Left cardiac atrium (tissue), 4 donors: ENCODE measurements around the gene MLH1. TPM values are rescaled to one million over a fixed set of nuclear protein-coding genes. Genes with fewer than 3 reads are reported as not detected.

ENCODE experiments used
- ATAC-seq, 2 donors: fragments of 200-7000 bp; cut with Tn5 transposase; one replicate each; pipeline ENCODE4 v1.9.1; 2020; ENCODE audit warnings: mild to moderate bottlenecking in 2 of 2, moderate library complexity in 2 of 2
- DNase-seq: peaks from one replicate; pipeline ENCODE4 v3.0.0-alpha.2; 2020
- intact Hi-C, 2 donors: fragments of 100-400 bp; cut with DNase I; formaldehyde crosslinking; loops; one replicate each; pipeline versions ENCODE4 v1.14.1 to v1.15.1; 2022 to 2023
- total RNA-seq, 2 donors: library from RNA; stranded (reverse); fragmentation: NEBNext Ultra II Directional; extraction: Animal tissue kit (Norgen Biotek cat#: 25700); gene quantifications; one replicate each; pipeline ENCODE4 v1.2.1, GENCODE V29; 2021
- donor health status: DM: no; HTN: yes; CAD: no.
- donor health status: DM: no; HTN: yes; CAD: no; lungs with severe emphysema.
- donor health status: DM: yes; HTN: yes; CAD: no.
- donor health status: Dilated cardiomyopathy.

MLH1 gene
- total RNA-seq, 2 donors from 2014 or later = 31.6 to 31.9 TPM

DNA sequence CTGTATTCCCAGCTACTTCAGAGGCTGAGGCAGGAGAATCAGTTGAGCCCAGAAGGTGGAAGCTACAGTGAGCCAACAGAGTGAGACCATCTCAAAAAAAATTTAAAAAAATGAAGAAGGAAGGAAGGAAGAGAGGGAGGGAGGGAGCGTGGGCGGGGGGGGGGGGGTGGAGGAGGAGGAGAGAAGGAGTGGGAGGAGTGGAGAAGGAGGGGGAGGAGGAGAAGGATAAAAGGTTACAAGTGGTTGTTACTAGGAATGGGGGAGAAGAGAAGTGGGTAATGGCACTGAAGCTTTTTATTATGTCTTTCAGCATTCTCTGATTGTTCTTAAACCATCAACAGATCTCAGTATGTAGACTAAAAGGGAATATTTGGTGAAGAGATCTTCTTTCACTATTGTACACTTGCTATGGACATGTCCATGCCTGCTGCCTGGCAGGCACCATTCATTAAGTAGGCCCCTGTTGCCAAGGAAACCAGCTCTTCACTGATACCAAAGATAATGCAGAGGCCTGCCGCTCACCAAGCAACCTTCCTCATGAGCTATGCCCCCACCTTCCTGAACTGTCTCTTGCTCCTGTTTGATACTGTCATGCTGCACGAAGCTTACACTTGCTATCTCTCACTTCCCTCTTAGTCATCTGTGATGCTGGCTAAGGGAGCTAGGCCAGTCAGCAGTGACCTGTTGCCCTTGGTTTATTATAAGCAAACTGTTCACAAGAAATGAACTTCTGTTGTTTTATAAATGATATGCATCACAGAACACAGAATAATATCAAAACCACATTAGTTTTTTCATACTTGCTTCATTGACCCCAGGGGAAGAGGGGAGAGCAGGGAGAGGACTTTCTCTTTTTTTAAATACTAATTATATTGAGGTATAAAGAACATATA is 23.5 kb upstream of the MLH1 start:
- DNase-seq = peak; percentile 47
- intact Hi-C loops = no loop called here
- ATAC-seq = peak; percentile 97 to 99

- intact Hi-C loops = no loop called here
- ATAC-seq (no peak), DNase-seq (no peak)
These were observed 21.2 kb upstream of the MLH1 start for GRCh38 chr3:36972163-36972562.

DNA sequence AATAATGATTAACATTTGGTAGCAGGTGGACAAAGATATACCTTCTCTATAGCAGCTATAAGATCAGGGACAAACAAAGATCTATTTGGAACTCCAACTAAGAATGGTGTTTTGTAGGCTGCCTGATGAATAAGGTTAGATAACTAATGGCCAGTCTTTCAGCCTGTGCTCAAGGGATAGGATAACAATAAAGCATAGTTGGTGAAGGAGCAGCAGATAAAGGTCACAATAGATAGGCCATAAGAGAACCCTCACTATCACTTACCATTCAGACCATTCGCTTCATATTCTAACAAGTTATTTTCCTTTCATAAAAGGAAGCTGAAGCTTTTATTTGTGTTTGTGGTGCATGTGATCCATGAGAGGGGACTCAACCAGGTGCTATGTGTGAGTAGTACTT is 20.2 kb upstream of the MLH1 start:
- DNase-seq = no peak
- intact Hi-C loops = no loop called here
- no peak for ATAC-seq

- no peak for ATAC-seq
- intact Hi-C loops = no loop called here
- no peak for DNase-seq
These were observed 12.3 kb upstream of the MLH1 start for GRCh38 chr3:36981006-36981405.

GRCh38 chr3:36988356-36988755 is 5.0 kb upstream of the MLH1 start:
- DNase-seq = no peak
- intact Hi-C loops = no loop called here
- ATAC-seq = no peak

DNA sequence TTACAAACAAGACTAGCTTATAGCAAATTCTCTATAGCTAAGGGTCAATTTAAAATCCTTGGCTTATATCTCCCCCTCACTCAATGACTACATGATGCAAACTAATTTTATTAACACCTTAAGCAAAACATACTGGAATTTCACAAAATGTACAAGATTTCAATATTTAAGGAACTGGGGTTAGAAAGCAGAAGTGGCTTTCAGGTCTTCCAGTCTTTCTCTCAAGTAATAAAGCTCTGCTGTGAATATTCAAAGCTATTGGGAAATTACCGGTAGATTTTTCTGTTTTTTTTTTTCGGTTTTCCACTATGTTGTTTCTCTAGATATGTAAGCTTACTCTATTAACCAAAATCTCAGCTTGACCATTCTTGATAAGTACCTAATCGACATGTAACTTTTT is 4.3 kb upstream of the MLH1 start:
- intact Hi-C loops = no loop called here
- no peak for DNase-seq

DNA sequence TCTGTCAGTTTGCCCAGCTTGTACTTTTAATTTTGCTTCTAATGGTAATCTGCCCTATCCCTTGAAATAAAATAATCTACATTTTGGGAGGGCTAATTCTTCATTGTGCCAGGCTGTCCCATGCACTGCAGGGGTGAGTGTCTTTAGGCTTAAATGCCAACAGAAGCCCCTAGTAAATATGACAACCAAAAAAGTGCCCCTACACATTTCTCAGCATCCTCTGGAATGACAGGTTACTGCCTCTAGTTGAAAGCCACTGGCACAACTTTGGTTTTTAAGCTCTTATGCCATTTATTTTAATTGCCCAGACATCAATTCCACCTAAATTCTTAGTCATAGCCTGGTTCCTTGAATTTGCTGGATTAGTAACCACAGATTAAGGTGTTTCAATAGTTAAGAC is 3.8 kb upstream of the MLH1 start:
- no peak for ATAC-seq
- intact Hi-C loops = no loop called here
- no peak for DNase-seq

More for the DNA sequence above, 4.3 kb upstream of the MLH1 start:
- ATAC-seq = no peak

GRCh38 chr3:36991147-36991546 is 2.2 kb upstream of the MLH1 start:
- no peak for DNase-seq
- no peak for ATAC-seq
- intact Hi-C loops = no loop called here

DNA sequence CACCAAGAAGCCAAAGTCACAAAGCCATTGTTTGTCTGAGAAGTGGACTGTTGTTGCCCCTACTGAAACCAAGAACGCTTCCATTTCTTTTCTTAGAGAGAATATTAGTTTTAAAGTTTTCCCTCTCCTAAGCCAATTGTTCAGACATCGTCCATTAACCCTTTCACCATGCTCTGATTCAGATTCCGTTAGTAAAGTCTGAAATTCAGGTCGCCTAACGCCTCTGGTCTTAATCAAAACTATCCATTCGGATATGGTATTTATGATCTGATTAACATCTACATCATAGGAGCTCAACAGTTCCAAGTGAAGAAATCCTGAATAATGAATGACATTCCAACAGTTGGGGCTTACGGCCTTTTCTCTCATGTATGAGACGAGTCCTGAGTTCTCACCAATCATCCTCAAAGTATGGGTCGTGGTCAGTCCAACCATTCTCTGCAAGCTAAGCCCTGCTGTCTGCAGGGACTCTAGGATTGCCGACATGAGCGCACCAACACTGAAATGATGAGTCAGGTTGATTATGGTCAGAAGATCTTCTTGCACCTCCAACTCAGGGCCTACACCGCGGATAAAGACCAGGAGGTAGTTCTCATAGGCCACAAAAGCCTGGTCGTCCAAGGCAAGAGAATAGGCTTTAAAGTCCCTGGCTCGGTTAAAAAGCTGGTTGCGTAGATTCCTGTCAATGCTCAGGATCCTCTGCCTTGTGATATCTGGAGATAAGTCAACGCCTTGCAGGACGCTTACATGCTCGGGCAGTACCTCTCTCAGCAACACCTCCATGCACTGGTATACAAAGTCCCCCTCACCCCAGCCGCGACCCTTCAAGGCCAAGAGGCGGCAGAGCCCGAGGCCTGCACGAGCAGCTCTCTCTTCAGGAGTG is 1.2 kb upstream of the MLH1 start:
- DNase-seq = no peak
- intact Hi-C loops = no loop called here
- ATAC-seq = peak in 1 of 2 donors; percentile 8

GRCh38 chr3:36992806-36993325 is 452 bp upstream of the MLH1 start, which contains the start of gene EPM2AIP1:
EPM2AIP1 (minus strand) TSS chr3:36993131; CDS start chr3:36993077, 54 bp downstream.
- intact Hi-C loops = no loop called here
- DNase-seq (peak; percentile 98), ATAC-seq (peak; percentile 94 to 96)

DNA sequence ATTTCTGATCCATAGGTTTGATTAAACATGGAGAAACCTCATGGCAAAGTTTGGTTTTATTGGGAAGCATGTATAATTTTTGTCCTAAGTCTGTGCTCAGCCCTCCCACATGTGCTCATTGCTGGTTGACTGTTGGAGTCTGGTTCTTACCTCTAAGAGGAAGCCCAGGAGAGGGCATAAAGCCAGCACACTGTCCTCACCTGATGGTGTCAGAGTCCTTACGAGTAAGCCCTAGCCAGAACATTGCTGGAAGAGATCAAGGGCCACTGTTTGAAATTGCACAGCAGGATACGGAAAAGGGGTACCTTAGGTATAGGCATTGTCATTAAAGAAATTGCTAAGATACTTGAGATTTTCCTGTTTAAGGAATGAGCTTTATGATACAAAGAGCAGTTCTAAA is 21.3 kb downstream of the MLH1 start:
- intact Hi-C loops = no loop called here
- ATAC-seq = peak; percentile 88 to 89
- peak; percentile 48 for DNase-seq

DNA sequence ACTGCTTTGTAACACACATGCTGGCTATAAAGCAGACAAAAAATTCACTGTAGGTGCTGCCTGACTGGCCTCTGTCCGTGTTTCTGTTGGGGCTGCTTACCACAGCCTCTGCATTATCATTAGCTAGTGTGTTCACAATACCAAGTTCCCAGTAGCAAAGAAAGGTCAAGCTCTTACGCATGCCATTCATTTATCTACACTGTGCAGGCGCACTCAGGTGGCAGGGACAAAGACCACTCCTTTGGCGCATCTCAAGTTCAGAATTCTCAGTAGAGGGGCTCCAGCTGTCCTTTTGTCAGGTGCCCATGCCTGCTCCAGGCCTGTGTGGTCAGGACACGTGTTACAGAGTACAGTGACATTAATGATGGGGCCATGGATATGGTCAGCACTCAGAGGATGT is 22.3 kb downstream of the MLH1 start:
- intact Hi-C loops = no loop called here
- DNase-seq (peak; percentile 33), ATAC-seq (peak; percentile 51 to 73)

DNA sequence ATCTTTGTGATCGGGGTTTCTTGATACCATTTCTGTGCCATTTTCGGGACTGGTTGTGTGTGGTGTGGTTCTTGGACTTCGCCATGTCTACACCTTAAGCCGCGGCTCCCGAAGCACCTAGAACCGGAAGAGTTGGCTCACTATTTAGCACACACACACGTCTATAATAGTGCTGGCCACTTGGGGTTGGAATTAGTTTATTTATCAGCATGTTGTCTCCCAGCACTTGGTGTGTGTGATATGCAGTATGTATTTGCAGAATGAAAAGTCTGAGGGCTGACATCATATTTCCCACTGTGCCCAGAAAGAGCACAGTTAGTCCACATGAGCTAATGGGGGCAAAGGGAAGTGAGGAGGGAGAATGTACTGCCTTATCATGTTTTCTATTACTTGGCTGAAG is 23.6 kb downstream of the MLH1 start:
- no peak for DNase-seq
- peak; percentile 51 to 68 for ATAC-seq
- intact Hi-C loops = no loop called here

GRCh38 chr3:37017683-37018082 is 24.4 kb downstream of the MLH1 start:
- intact Hi-C loops = no loop called here
- ATAC-seq (peak; percentile 36 to 45), DNase-seq (no peak)

DNA sequence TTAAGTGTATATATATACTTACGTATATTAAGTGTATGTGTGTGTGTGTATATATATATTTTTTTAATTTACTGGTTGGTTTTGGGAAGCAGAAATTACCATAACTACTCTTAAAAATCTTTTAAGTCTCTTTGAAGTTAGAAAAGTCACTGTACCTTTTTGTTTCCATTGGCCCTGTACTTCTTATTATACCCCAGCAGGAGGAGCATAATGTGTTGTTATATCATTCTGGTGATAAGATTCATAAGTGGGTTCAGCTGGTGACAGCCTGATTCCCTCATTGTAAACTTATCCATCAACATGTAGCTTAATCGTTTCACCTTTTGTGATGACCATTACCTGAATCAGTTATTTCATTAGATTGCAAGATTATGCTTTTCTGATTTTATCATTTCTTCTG is 30.8 kb downstream of the MLH1 start:
- DNase-seq (no peak), ATAC-seq (no peak)
- intact Hi-C loops = loop anchor here in 1 of 2 donors (5.0 kb wide), 1 partner anchor 188 kb away; no protein-coding TSS in a partner anchor

GRCh38 chr3:37024820-37025405 is 31.6 kb downstream of the MLH1 start:
- DNase-seq = no peak
- ATAC-seq = no peak
- intact Hi-C loops = loop anchor here in 1 of 2 donors (5.0 kb wide), 1 partner anchor 187 kb away; no protein-coding TSS in a partner anchor

GRCh38 chr3:37025561-37026335 is 32.4 kb downstream of the MLH1 start:
- intact Hi-C loops = no loop called here
- DNase-seq (no peak), ATAC-seq (no peak)

DNA sequence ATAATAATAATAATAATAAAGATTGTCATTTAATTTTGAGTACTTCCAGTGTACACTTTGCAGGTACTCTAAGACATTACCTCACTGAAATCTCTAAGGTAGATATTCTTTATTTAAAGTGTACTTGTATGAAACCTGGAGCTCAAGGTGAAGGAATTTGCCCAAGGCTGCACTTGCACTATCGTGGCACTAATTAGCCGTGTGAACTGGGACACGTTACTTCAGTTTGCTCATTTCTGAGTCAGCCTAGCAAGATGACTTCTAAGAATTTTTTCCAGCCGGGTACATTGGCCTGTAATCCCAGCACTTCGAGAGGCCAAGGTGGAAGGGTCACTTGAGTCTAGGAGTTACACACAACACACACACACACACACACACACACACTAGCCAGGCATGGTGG is 33.5 kb downstream of the MLH1 start:
- DNase-seq (no peak), ATAC-seq (no peak)
- intact Hi-C loops = no loop called here

DNA sequence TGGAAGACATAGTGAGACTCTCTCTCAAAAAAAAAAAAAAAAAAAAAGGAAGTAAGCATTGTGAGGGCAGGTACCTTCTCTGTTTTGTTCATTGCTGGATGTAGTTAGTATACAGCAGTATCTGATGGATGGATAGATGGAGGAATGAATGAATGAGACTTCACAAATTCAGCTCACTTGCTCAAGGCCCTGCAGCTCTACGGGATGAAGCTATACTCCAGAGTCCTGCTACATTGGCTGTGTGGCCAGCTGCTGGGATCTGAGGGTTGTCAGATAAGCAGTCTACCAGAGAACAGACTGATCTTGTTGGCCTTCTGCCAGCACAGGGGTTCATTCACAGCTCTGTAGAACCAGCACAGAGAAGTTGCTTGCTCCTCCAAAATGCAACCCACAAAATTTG is 35.0 kb downstream of the MLH1 start:
- ATAC-seq (peak; percentile 48 to 77), DNase-seq (peak; percentile 77)
- intact Hi-C loops = no loop called here
